AG10803 (cell line): ENCODE measurements around the gene MTCL1.

ENCODE experiments used
- DNase-seq: peaks from one replicate; pipeline ENCODE4 v3.0.0; 2010; ENCODE audit warnings: low read depth
- H3K4me3 ChIP-seq: 2 replicates; pipeline ENCODE4 v1.5.1; 2011; ENCODE audit warnings: mild to moderate bottlenecking, low read length, control low read depth
- TF ChIP-seq, protein P1 (sequence below): conservative IDR thresholded peaks from 2 replicates; pipeline ENCODE4 v1.5.1; 2011; ENCODE audit warnings: mild to moderate bottlenecking, low read length, control low read depth, inconsistent platforms

The MTCL1 gene

GRCh38 chr18:8705238-8705960 lies at the start of gene MTCL1:
Gene MTCL1, plus strand, starts transcription at chr18:8705556. Its CDS starts 105 bp downstream, at chr18:8705661.
- H3K4me3 ChIP-seq = peak within 1 kb of the TSS; percentile 67
- TF ChIP-seq, protein P1, sequence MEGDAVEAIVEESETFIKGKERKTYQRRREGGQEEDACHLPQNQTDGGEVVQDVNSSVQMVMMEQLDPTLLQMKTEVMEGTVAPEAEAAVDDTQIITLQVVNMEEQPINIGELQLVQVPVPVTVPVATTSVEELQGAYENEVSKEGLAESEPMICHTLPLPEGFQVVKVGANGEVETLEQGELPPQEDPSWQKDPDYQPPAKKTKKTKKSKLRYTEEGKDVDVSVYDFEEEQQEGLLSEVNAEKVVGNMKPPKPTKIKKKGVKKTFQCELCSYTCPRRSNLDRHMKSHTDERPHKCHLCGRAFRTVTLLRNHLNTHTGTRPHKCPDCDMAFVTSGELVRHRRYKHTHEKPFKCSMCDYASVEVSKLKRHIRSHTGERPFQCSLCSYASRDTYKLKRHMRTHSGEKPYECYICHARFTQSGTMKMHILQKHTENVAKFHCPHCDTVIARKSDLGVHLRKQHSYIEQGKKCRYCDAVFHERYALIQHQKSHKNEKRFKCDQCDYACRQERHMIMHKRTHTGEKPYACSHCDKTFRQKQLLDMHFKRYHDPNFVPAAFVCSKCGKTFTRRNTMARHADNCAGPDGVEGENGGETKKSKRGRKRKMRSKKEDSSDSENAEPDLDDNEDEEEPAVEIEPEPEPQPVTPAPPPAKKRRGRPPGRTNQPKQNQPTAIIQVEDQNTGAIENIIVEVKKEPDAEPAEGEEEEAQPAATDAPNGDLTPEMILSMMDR = no peak
- peak; percentile 61 for DNase-seq

- DNase-seq = peak; percentile 17
- TF ChIP-seq, protein P1 = no peak
- H3K4me3 ChIP-seq = no peak overlapping the region
Observed at GRCh38 chr18:8656232-8656631, 49.1 kb upstream of the MTCL1 start.

- DNase-seq = no peak
- no peak overlapping the region for H3K4me3 ChIP-seq
- TF ChIP-seq, protein P1 = no peak
Observed at GRCh38 chr18:8657050-8657820, 48.1 kb upstream of the MTCL1 start.

DNA sequence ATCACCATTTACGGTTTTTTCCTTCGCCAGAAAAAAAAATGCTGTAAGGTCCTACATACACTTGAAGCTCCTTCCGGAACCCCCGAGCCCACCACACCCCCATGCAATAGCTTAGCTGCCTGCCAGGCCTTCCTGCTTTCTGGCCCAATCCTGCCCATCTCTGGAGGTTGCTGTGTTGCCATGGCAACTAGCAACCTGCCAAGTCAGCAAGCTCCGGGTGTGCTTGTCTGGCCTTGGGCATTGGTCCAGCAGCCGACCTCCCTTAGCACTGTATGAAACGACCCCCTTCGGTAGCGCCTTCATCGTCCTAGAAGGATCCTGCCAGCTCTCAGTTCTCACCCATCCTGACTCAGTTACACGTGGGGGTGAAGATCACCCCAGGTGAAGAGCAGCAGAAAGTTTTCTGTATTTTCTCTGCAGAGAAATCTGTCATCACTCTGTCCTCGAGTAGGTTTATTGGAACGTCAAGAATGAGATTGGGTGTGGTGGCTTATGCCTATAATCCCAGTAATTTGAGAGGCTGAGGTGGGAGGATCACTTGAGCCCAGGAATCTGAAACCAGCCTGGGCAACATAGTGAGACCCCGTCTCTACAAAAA lies 47.4 kb upstream of the MTCL1 start:
- TF ChIP-seq, protein P1 = no peak
- DNase-seq = peak; percentile 53
- H3K4me3 ChIP-seq = no peak overlapping the region

DNA sequence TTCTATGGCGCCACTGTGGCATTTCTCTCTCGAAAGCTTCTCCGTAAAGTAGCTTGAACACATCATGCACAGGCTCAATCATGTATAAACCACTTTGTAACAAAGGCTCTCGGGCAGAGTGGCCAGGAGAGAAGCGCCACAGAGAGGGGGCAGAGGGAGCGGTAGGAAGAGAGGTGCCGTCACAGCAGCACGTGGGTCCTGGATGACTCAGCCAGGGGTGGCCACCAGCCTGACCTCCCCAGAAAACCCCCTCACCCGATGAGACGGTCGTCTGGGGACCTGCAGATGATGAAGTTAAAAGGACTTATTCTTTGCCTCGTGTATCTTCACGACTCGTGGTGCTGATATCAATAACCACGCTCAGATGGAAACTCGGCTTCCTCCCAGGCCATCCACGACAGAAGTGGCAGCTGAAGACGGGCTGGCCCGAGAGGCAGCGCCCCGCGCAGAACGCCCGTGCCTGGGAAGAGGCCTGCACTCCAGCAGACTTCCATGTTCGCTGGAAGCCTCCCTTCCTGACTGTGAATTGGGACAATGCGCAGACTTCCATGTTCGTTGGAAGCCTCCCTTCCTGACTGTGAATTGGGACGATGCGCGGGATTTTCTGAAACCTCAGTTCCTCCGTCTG lies 46.4 kb upstream of the MTCL1 start:
- no peak overlapping the region for H3K4me3 ChIP-seq
- TF ChIP-seq, protein P1 = no peak
- DNase-seq = no peak

GRCh38 chr18:8659609-8660242 lies 45.6 kb upstream of the MTCL1 start:
- H3K4me3 ChIP-seq = no peak overlapping the region
- TF ChIP-seq, protein P1 = no peak
- no peak for DNase-seq
